Panc1 (cell line): ENCODE data around the gene MRPL17.
"Not testable (repeated sequence)": the region's sequence is repeated elsewhere in the genome, so short reads cannot be mapped to it uniquely, and the experiment has no call there.

Experiments used
- CTCF ChIP-seq: fragments of 450-650 bp; IDR thresholded peaks from 2 replicates; pipeline ENCODE4 v1.5.1; 2017; ENCODE audit warnings: mild to moderate bottlenecking
- POLR2AphosphoS5 ChIP-seq: IDR thresholded peaks from 2 replicates; pipeline ENCODE4 v1.6.1; 2012; ENCODE audit warnings: mild to moderate bottlenecking, low read depth, low read length, moderate library complexity
- REST ChIP-seq, 2 experiments: IDR thresholded peaks; 2 replicates each; pipeline ENCODE4 v1.6.1; 2011 to 2012; ENCODE audit warnings: low read depth in 2 of 2, control low read depth in 1 of 2, low read length in 1 of 2, mild to moderate bottlenecking in 1 of 2, moderate library complexity in 1 of 2; ENCODE audit not compliant: insufficient read depth in 1 of 2

- not testable (repeated sequence) for TF ChIP-seq CTCF; POLR2AphosphoS5; REST (IDR thresholded peaks at IDR 0.05; ENCODE audit: insufficient read depth in 1 of 2, low read depth in 2 of 2, low read length in 1 of 2)
Measured at GRCh38 chr11:6701955-6702354, 18.8 kb upstream of the MRPL17 start.
